SH-SY5Y (cell line): ENCODE data around the gene RBM23.

Source experiments
- GATA2 ChIP-seq: IDR thresholded peaks from 2 replicates; pipeline ENCODE4 v1.6.1; 2011; ENCODE audit warnings: mild to moderate bottlenecking, low read depth, low read length
- GATA3 ChIP-seq: IDR thresholded peaks from 2 replicates; pipeline ENCODE4 v1.6.1; 2011; ENCODE audit warnings: low read depth, mild to moderate bottlenecking, low read length, moderate library complexity

DNA sequence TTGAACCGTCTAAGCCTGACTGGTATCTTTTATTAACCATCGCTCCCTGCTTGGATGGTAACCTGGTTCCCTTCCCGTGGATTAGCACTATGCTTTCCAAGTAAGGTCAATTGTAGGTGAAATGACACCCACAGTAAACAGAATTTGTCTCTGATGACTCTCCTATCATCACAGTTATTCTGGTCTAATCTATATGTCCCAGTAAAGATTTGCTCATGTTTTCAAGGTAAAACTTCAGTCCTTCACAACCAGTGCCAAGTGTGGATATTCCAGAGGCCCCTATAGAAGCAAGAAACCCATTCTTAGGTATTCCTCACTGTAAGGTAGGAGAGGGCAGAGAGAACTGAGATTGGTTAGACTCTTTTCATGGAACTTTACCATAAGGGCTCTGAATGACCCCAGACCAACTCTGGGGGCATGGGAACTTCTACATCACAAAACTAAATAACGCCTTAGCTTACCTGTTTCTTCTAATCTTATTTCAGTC is 47.9 kb upstream of the RBM23 start:
- TF ChIP-seq GATA3 (no peak), GATA2 (no peak)
